Lower lobe of right lung (tissue), 2 donors: Measurements from ENCODE around the gene MARCHF3. TPM values are rescaled to one million over a fixed set of nuclear protein-coding genes. Genes with fewer than 3 reads are reported as not detected.

Source experiments
- ATAC-seq, 2 donors: fragments of 200-7000 bp; cut with Tn5 transposase; one replicate each; pipeline ENCODE4 v1.9.1; 2020 to 2022; ENCODE audit warnings: mild to moderate bottlenecking in 2 of 2, moderate library complexity in 2 of 2
- DNase-seq: peaks from one replicate; pipeline ENCODE4 v3.0.0-alpha.2; 2020
- H3K27ac ChIP-seq: fragments of 200-600 bp; one replicate; pipeline ENCODE4 v1.8.0; 2022
- H3K27me3 ChIP-seq: fragments of 200-600 bp; one replicate; pipeline ENCODE4 v1.8.0; 2022; ENCODE audit warnings: low read depth
- H3K36me3 ChIP-seq: fragments of 200-600 bp; one replicate; pipeline ENCODE4 v1.8.0; 2022; ENCODE audit warnings: mild to moderate bottlenecking
- H3K4me1 ChIP-seq: fragments of 200-600 bp; one replicate; pipeline ENCODE4 v1.8.0; 2022
- H3K4me3 ChIP-seq: fragments of 200-600 bp; one replicate; pipeline ENCODE4 v1.8.0; 2022; ENCODE audit warnings: mild to moderate bottlenecking
- H3K9me3 ChIP-seq: fragments of 200-600 bp; one replicate; pipeline ENCODE4 v1.8.0; 2022
- intact Hi-C: fragments of 100-400 bp; cut with DNase I; formaldehyde crosslinking; loops from one replicate; pipeline ENCODE4 v1.11.0; 2022
- total RNA-seq: library from RNA; stranded (reverse); fragmentation: NEBNext Ultra II Directional; extraction: Animal tissue kit (Norgen Biotek cat#: 25700); gene quantifications from one replicate; pipeline ENCODE4 v1.2.1, GENCODE V29; 2021
- TF ChIP-seq, protein P1 (sequence below): fragments of 200-600 bp; IDR thresholded peaks from one replicate; pipeline ENCODE4 v1.8.0; 2022; ENCODE audit warnings: antibody characterized with exemption, mild to moderate bottlenecking
- donor health status: DM: no; HTN: yes; CAD: no; lungs with severe emphysema.

MARCHF3 gene
- total RNA-seq, 1 donor from 2014 or later = 14.3 TPM

DNA sequence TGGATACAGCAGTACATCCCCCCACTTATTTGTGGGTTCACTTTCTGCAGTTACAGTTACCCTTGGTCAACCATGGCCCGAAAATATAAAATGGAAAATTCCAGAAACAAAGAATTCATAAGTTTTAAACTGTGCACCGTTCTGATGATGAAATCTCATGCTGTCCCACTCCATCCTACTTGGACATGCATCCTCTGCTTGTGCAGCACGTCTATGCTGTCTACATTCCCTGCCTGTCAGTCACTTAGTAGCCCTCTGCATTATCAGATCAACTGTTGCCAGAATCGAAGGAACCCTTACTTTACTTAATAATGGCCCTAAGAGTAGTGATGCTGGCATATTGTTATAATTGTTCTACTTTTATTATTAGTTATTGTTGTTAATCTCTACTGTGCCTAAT is 14.6 kb downstream of the MARCHF3 start:
- no peak for ATAC-seq
- Histone ChIP-seq H3K4me1 (peaks cover 11% of the 10 kb centered on the region), H3K9me3 (no peaks in the 10 kb centered on the region), H3K27me3 (no peaks in the 10 kb centered on the region), H3K27ac (no peak overlapping the region), H3K4me3 (no peak overlapping the region), H3K36me3 (no peaks in the 10 kb centered on the region)
- no peak for DNase-seq
- TF ChIP-seq, protein P1, sequence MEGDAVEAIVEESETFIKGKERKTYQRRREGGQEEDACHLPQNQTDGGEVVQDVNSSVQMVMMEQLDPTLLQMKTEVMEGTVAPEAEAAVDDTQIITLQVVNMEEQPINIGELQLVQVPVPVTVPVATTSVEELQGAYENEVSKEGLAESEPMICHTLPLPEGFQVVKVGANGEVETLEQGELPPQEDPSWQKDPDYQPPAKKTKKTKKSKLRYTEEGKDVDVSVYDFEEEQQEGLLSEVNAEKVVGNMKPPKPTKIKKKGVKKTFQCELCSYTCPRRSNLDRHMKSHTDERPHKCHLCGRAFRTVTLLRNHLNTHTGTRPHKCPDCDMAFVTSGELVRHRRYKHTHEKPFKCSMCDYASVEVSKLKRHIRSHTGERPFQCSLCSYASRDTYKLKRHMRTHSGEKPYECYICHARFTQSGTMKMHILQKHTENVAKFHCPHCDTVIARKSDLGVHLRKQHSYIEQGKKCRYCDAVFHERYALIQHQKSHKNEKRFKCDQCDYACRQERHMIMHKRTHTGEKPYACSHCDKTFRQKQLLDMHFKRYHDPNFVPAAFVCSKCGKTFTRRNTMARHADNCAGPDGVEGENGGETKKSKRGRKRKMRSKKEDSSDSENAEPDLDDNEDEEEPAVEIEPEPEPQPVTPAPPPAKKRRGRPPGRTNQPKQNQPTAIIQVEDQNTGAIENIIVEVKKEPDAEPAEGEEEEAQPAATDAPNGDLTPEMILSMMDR = no peak
- intact Hi-C loops = no loop called here

DNA sequence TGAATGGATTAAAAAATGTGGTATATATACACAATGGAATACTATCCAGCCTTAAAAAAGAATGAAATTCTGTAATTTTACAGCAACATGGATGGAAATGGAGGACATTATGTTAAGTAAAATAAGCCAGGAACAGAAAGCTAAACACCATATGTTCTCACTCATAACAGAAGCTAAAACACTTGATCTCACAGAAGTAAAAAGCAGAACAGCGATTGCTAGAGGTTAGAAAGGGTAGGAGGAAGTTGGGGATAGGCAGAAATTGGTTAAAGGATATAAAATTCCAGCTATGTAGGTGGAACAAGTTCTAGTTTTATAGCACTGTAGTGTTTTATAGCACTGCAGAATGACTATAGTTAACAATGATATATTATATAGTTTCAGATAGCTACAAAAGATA is 15.8 kb downstream of the MARCHF3 start:
- DNase-seq (no peak), ATAC-seq (no peak)
- TF ChIP-seq, protein P1 = no peak
- H3K27me3 ChIP-seq = no peaks in the 10 kb centered on the region
- no peak overlapping the region for H3K4me3 ChIP-seq
- no peak overlapping the region for H3K27ac ChIP-seq
- H3K4me1 ChIP-seq = peaks cover 11% of the 10 kb centered on the region
- H3K36me3 ChIP-seq = no peaks in the 10 kb centered on the region
- intact Hi-C loops = no loop called here
- no peaks in the 10 kb centered on the region for H3K9me3 ChIP-seq

DNA sequence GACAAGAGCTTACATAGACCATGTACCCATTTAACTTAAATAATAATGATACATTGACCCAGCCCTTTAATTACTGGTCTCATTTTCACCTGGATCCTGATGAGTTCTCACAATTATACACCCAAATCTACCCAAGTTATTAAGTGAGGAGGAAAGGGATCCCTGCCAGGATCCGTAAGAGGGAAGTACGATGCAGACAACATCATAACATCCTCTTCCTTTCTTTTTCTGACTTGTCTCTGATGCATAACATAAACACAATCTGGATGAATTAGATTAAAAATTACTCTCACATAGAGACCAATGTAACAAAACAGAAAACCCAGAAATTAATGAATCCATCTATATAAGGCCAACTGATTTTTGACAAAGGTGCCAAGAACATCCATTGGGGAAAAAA is 17.0 kb downstream of the MARCHF3 start:
- intact Hi-C loops = no loop called here
- no peak for DNase-seq
- no peaks in the 10 kb centered on the region for H3K9me3 ChIP-seq
- H3K4me3 ChIP-seq = no peak overlapping the region
- H3K36me3 ChIP-seq = no peaks in the 10 kb centered on the region
- peaks cover 11% of the 10 kb centered on the region for H3K4me1 ChIP-seq
- no peak for ATAC-seq
- TF ChIP-seq, protein P1 = no peak
- H3K27me3 ChIP-seq = no peaks in the 10 kb centered on the region
- no peak overlapping the region for H3K27ac ChIP-seq

DNA sequence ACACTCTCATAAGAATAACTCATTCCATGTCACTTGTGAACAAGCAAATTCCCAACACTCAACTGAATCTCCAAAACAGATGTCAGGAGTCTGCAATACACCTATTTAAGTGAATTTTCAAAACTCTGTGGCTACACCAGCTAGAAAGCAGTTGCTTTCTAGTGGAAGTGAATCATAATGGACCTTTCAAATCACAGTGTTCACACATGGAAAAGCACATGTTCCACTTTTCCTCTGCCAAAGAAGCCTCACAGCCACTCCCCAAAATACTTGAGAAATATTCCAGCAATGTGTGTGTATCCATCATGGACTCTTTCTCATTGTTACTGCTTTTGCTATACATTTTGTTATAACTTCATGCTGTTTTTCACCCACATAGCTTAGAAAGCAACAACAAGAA is 17.4 kb downstream of the MARCHF3 start:
- intact Hi-C loops = no loop called here
- DNase-seq (no peak), ATAC-seq (no peak)
- no peak overlapping the region for H3K4me3 ChIP-seq
- H3K27ac ChIP-seq = no peak overlapping the region
- H3K4me1 ChIP-seq = peaks cover 11% of the 10 kb centered on the region
- TF ChIP-seq, protein P1 = no peak
- H3K36me3 ChIP-seq = no peaks in the 10 kb centered on the region
- H3K9me3 ChIP-seq = no peaks in the 10 kb centered on the region
- H3K27me3 ChIP-seq = no peaks in the 10 kb centered on the region

DNA sequence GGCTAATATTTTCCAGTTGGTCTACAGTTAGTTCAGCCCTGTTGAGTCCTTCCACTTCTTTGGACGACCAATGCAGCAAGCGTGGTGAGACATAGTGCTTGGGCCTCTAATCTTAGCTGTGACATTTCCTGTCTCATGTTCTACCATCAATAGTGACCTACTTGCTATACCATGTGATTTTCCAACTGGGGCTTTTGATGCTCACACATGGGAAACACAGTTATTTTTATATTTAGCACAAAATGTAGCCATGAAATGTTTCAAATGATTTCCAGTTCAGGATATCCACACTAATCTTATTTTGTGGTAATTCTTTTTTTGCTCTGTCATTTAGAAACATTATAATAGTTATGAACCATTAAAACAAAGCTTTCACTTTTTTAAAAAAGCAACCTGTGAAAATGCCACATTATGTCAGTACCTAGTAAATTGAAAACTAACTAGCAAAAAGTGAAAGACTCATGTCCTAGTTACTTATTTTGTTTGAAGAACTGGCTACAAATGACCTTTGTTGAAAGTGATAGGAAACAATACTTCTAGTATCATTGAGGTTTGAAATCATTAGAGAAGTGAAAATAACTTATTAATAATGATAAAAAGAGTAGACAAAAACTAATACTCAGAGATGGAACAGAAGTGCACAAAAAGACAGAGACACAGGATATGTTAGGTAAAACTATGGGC is 18.3 kb downstream of the MARCHF3 start:
- DNase-seq = no peak
- no peaks in the 10 kb centered on the region for H3K36me3 ChIP-seq
- H3K4me3 ChIP-seq = no peak overlapping the region
- H3K4me1 ChIP-seq = peaks cover 11% of the 10 kb centered on the region
- H3K9me3 ChIP-seq = no peaks in the 10 kb centered on the region
- intact Hi-C loops = no loop called here
- TF ChIP-seq, protein P1 = no peak
- no peaks in the 10 kb centered on the region for H3K27me3 ChIP-seq
- no peak for ATAC-seq
- no peak overlapping the region for H3K27ac ChIP-seq
